Esophagus mucosa (tissue), 1 donor: Measurements from ENCODE around the gene CPO. TPM values are rescaled to one million over a fixed set of nuclear protein-coding genes. Genes with fewer than 3 reads are reported as not detected.

ENCODE experiments used
- total RNA-seq: library from RNA; stranded (reverse); gene quantifications from one replicate; pipeline ENCODE4 v1.2.4, GENCODE V29; 2023
- donor health status: DM: yes; HTN: yes; CAD: no.

Gene CPO
- total RNA-seq, 1 donor from 2014 or later, result not detected

Other genes with a start within 250 kb of the CPO start
- not detected for gene DYTN, start 221.1 kb upstream of the CPO start, total RNA-seq
- 0.76 TPM for gene MDH1B, start 174.2 kb upstream of the CPO start, total RNA-seq
- gene FASTKD2, start 173.9 kb upstream of the CPO start, total RNA-seq, result 19.7 TPM
- 20.1 TPM for gene KLF7, start 226.4 kb downstream of the CPO start, total RNA-seq